HL-60/S4 (cell line): ENCODE data around the gene HSPA12B.

Experiments used
- in situ Hi-C: fragments of 300-500 bp; cut with MboI; formaldehyde crosslinking; loops from 2 replicates; pipeline ENCODE4 v1.14.3; 2022; ENCODE audit warnings: low sequenced_read_pairs

The HSPA12B gene

GRCh38 chr20:3702611-3703391 lies 29.7 kb upstream of the HSPA12B start:
- in situ Hi-C loops = no loop called here

DNA sequence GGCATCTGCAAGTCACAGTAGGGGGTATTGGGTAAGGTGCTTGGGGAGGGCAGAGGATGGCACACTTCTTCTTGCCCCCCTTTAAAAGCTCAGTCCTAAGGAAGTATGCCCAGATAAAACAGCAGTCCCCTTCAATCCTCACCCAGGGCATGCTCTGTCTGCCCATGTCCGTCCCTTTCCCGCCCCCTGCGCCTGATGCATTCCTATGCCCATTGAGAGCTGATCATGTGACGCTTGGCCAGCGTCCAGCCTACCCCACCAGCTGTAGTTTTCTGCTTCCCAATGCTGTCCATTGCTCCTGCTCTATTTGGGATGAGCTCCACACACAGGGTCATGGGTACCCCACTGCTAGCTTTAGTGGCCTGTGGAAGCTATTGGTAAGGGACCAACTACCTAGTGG lies 28.4 kb upstream of the HSPA12B start:
- in situ Hi-C loops = no loop called here

DNA sequence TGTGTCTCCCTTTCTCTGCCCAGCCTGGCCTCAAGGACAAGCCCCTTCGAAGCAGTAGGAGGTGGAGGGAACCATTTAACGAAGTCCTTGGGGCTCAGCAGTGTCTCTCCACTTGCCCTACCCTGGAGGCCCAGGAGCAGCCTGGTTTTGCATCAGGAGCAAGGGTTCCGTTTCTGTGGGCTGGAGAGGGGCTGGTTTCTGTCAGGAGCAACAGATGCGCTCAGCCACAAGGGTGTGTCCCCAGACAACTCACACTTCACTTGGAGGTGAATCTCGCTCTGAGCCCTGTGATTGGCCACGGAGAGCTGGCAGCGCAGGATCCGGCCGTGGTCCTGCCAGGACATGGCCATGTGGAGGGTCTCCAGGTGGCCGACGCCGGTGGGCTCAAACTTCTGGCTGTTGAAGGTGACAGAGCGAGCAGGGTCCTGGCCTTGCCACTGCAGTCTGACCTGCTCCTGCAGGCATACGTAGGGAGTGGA lies 27.0 kb upstream of the HSPA12B start:
- in situ Hi-C loops = no loop called here

DNA sequence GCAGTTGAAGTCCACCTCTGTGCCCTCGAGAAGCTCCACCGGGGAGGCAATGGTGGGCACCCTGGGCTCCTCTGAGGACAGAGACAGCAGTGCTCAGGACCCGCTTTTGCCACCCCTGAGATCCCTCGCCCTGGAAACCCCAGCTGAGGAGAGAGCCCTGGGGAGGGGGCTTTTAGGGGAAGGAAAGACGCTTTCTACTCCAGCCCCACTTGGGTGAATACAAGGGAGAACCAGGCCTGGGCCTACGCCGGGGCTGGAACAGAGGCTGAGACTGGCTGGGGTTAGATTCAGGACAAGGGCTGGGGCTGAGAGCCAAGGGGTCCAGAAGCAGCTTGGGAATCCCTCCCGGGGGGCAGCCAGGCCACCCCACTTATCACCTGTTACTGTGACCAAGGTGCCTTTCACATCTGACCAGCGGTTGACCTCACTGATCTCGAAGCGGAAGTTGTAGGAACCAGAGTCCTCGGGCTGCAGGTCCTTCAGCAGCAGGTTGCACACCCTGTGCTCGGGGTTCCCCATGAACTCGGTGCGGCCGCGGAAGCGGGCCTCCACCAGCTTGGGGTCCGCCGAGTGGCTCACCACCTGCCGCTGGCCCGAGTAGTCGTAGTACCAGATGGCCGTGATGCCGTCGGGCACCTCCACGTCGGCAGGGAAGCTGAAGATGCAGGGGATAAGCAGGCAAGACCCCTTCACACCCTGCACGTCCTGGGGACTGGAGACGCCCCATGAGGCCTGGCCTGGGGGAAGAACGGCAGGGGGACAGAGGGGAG lies 26.3 kb upstream of the HSPA12B start:
- in situ Hi-C loops = no loop called here

DNA sequence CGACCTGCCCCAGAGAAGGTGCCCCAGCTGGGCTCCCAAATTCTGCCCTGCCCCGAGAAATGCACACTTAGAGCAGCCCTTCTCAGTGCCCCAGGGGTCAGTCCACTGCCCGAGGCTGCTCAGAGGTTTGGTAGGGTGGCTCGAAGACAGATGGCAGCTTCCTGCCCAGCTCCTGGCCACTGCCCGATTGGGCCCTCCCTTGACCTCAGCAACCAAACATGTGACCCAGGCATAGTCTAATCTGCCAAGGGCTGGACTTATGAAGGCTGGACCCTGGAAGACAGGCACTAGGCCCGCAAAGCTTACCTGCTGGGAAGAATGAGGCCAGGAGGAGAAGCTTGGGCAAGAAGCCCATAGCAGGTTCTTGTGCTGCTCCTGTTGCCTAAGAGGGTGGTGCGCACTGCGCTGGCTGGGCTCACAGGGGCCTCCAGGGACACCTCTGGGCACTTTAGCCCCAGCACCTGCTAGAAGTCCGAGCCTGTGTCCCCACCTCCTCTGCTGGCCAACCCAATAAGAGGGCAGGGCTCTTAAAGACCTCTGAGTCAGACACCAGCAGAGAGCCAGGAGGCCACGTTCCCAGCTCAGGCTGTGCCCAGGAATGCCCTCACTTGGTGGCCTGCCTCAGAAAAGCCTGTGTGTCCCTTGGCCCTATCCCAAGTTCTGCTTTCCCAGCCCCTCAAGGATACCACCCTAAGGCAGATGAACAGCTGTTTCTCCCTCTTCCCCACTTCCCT lies 25.5 kb upstream of the HSPA12B start:
- in situ Hi-C loops = no loop called here

- in situ Hi-C loops = no loop called here
These were observed 25.0 kb upstream of the HSPA12B start for GRCh38 chr20:3707508-3707899.

- in situ Hi-C loops = no loop called here
These were observed 22.4 kb upstream of the HSPA12B start for GRCh38 chr20:3710011-3710466.

DNA sequence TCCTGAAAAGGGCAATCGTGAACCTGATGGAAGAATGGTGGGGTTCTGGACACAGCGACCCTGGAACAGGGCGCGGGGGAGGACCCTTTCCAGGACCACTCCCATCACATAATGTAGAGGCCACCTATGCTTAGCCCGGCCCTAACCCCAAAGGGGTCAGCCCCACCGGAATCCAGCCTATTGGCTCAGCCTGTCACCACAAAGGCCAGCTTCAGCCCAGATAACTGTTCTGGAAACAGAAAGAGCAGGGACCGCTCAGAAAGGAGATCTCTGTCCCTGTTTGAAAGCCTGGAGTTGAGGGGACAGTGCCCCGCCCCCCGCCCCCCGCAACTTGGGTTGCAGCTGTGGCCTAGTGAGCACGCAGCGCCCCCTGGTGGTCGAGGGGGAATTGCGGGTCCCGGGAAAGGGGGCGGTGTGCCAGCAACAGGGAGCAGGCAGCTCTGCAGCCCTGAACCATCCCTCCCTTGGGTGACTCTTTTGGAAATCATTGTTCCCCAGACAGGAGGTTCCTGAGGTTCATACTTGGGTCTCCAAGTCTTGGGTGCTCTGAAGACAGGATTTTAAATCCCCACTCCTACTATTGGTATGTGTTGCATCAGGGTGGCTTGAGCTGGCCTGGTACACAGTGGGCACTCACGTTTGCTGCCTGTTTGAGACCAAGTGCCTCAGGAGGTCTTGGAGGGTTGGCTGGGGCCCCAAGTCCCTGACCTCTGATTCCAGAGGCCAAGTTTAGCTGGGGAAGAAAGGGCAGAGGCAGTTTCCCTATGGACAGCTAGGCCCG lies 21.6 kb upstream of the HSPA12B start:
- in situ Hi-C loops = no loop called here

GRCh38 chr20:3711484-3711941 lies 21.0 kb upstream of the HSPA12B start:
- in situ Hi-C loops = no loop called here

GRCh38 chr20:3712279-3712873 lies 20.1 kb upstream of the HSPA12B start, which contains the start of gene SIGLEC1:
Gene SIGLEC1, minus strand, starts transcription at chr20:3712600. Its CDS starts 5,472 bp downstream, at chr20:3707128.
- in situ Hi-C loops = no loop called here

DNA sequence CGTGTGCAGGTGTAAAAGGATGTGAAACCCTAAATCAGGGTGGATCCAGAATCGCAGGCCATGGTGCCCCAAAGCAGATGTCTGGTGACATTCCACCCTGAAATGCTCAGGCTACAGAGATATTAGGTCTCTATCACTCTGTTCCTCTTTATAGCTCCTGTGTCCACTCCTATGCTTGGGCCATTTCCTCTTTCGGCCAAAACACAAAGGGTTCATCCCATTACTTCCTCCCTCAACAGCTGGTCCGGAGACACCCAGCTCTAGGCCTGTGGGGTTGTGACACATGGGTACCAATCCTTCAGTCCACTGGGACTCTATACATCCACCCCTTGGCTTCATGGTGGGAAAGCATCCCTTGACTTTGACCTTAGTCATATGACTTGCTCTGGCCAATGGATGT lies 18.4 kb upstream of the HSPA12B start:
- in situ Hi-C loops = no loop called here

DNA sequence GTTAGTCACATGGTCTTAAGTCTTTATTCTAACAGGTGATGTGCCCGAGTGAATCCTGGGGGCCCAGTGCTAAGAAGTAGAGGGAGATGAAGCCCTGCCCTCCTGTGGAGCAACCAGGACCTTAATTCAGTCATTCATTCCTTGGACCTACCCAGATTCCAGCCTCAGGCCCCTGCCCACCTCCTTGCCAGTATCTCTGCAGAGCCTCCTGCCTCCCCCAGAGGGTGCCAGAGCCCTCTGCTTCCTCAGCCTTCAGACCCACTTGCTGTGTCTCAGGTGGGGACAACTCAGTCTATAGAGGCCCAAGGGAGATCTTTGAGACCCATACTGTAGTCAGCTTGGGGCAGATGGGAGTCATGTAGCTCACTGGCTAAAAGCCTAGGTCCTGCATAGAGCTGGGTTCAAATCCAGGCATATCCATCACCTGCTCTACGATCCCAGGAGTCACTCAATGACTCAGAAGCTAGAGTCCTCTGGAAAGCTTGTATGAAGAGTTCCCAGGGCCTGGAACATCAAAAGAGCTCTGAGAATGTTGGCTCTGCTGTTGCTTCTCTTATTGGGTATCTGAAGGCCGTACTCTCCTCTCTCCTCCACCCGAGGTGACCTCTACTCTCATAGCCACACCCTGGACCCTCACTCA lies 16.2 kb upstream of the HSPA12B start:
- in situ Hi-C loops = no loop called here

DNA sequence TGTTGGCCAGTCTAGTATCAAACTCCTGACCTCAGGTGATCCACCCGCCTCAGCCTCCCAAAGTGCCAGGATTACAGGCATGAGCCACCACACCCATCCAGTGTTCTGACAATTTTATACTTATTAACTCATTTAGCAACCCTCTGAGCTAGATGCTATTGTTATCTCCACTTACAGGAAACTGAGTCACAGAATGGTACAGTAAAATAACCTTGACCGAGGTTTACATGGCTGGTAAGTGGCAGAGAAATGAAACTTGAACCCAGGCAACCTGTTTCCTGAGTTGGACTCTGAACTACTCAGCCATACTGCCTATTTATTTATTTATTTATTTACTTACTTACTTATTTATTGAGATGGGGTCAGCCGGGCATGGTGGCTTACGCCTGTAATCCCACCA lies 13.4 kb upstream of the HSPA12B start:
- in situ Hi-C loops = no loop called here

DNA sequence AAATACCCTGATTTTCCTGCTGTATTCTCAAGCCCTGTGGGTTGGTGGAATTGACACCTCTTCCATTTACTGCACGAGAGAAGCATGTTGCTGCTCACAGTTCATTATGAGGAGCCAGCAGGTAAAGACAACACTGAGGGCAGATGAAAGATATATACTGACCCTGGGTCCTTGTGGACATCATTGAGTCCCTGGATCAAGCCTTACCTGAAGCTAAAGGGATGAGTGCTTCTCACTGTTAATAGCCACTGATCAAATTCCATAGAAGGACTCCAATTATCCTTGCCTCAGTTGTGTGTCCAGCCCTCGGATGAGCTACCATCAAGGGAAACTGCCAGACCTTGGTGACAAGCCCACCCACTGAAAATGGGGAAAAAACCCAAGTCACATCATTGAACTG lies 12.4 kb upstream of the HSPA12B start:
- in situ Hi-C loops = no loop called here

DNA sequence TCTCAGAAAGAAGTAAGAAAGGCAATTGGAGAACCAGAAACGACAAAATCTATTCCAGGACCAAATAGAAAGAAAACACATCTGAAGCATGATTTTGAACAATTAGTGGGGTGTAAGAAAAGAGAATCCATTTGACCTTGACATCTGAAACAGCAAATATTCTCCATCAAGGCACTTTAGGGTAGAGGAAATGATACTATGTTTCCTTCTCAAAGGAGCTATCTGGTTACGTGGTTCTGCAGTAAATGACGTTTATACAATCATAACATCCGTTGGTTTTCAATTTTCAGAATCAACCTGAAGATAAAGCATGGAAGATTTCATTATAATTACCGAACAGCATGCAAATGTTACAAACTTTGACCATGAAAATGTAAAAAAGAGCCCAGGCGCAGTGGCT lies 11.9 kb upstream of the HSPA12B start:
- in situ Hi-C loops = no loop called here

DNA sequence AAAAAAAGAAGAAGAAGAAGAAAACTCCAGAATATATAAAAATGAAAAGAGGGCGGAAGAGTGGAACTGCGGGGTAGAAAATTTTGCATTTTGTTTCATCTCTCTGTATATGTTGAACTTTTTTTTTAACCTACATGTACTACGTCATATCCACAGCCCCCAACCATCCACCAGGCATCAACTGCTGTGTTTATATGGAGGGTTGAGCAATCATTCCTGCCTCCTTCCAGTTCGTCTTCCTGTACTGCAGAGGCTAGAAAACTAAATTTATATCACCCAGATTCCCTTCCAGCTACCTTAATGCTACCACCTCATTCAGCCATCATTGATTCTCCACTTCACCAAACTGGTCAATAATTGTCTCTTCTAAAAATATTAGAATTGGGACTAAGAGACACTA lies 10.6 kb upstream of the HSPA12B start:
- in situ Hi-C loops = no loop called here

DNA sequence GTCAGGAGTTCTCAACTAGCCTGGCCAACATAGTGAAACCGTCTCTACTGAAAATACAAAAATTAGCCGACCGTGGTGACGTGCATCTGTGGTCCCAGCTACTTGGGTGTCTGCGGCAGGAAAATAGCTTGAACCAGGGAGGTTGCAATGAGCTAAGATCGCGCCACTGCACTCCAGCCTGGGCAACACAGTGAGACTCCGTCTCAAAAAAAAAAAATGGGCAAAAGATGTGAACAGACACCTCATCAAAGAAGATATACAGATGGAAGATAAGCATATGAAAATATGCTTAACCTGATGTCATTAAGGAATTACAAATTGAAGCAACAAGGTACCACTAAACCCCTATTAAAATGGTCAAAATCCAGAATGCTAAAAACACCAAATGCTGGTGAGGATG lies 9.2 kb upstream of the HSPA12B start:
- in situ Hi-C loops = no loop called here

DNA sequence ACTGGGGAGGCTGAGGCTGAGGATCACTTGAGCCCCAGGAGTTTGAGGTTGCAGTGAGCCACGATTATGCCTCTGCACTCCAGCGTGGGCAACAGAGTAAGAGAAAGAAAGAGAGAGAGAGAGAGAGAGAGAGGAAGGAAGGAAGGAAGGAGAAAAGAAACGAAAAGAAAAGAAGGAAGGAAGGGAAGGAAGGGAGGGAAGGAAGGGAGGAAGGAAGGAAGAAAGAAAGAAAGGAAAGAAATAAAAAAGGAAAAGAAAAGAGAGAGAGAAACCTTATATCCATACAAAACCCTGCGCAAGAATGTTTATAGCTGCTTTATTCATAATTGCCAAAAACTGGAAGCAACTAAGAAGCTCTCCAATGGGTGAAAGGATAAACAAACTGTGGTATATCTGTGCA lies 8.1 kb upstream of the HSPA12B start:
- in situ Hi-C loops = no loop called here

- in situ Hi-C loops = no loop called here
These were observed 5.0 kb upstream of the HSPA12B start for GRCh38 chr20:3727401-3728021.
